Esophagus muscularis mucosa (tissue), 4 donors: ENCODE measurements around the gene CORO6.

Experiments
- EP300 ChIP-seq: sonication (generic); formaldehyde crosslinking; IDR thresholded peaks from one replicate; pipeline ENCODE4 v1.6.1; 2017; ENCODE audit warnings: antibody characterized with exemption
- POLR2A ChIP-seq: fragments of 450-650 bp; IDR thresholded peaks from one replicate; pipeline ENCODE4 v1.6.1; 2017; ENCODE audit warnings: antibody characterized with exemption, moderate library complexity, mild to moderate bottlenecking, low read depth
- TF ChIP-seq, protein P1 (sequence below), 3 experiments: fragments of 200-600 bp in 2 of 3; fragments of 450-650 bp in 1 of 3; sonication (generic) in 2 of 3; IDR thresholded peaks; one replicate each; pipeline ENCODE4 v1.5.1; 2017 to 2019; ENCODE audit warnings: antibody characterized with exemption in 3 of 3, mild to moderate bottlenecking in 2 of 3, moderate library complexity in 1 of 3

DNA sequence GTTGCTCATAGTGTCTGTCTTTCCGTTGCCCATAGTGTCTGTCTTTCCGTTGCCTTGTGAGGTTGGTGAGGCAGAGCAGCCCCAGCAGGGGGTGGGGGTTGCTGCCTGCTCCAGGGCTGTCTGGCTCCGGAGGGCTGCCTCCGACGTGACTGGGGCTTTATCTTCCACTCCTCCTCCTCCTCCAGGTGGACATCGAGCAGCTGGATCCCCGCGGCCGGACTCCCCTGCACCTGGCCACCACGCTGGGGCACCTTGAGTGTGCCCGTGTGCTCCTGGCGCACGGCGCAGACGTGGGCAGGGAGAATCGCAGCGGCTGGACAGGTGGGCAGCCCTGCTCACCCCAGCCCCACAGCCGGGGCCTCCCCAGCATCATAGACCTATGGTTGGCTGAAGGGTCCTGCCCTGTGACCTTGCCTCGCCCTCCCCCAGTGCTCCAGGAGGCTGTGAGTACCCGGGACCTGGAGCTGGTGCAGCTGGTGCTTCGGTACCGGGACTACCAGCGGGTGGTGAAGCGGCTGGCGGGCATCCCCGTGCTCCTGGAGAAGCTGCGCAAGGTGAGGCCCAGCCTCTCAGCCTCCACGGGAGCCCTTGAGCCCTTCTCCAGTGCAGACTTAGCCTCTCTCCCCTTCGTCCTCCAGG is 15.0 kb downstream of the CORO6 start:
- TF ChIP-seq, protein P1, sequence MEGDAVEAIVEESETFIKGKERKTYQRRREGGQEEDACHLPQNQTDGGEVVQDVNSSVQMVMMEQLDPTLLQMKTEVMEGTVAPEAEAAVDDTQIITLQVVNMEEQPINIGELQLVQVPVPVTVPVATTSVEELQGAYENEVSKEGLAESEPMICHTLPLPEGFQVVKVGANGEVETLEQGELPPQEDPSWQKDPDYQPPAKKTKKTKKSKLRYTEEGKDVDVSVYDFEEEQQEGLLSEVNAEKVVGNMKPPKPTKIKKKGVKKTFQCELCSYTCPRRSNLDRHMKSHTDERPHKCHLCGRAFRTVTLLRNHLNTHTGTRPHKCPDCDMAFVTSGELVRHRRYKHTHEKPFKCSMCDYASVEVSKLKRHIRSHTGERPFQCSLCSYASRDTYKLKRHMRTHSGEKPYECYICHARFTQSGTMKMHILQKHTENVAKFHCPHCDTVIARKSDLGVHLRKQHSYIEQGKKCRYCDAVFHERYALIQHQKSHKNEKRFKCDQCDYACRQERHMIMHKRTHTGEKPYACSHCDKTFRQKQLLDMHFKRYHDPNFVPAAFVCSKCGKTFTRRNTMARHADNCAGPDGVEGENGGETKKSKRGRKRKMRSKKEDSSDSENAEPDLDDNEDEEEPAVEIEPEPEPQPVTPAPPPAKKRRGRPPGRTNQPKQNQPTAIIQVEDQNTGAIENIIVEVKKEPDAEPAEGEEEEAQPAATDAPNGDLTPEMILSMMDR (IDR thresholded peaks at IDR 0.05) = no peak
- TF ChIP-seq POLR2A (no peak), EP300 (no peak)
